Breast epithelium (tissue), 4 donors: ENCODE data around the gene PMPCA. TPM values are rescaled to one million over a fixed set of nuclear protein-coding genes. Genes with fewer than 3 reads are reported as not detected.

Experiments
- DNase-seq, 2 donors: peaks; one replicate each; pipeline ENCODE4 v3.0.0-alpha.2; 2019; ENCODE audit warnings: low spot score in 2 of 2
- H3K27ac ChIP-seq, 2 donors: fragments of 200-600 bp; sonication (generic) in 1 of 2; one replicate each; pipeline ENCODE4 v1.5.1; 2016 to 2019; ENCODE audit warnings: mild to moderate bottlenecking in 1 of 2
- H3K27me3 ChIP-seq, 2 donors: fragments of 200-600 bp; sonication (generic) in 1 of 2; one replicate each; pipeline versions ENCODE4 v1.5.1 to v1.6.0; 2017 to 2019; ENCODE audit warnings: control low read depth in 1 of 2, mild to moderate bottlenecking in 1 of 2
- H3K36me3 ChIP-seq: fragments of 200-600 bp; one replicate; pipeline ENCODE4 v1.5.1; 2019
- H3K4me1 ChIP-seq, 2 donors: fragments of 200-600 bp; sonication (generic); one replicate each; pipeline ENCODE4 v1.5.1; 2016 to 2019; ENCODE audit warnings: control low read depth in 1 of 2
- H3K4me3 ChIP-seq, 3 donors: fragments of 200-600 bp; sonication (generic); 1 replicate in 2 of 3; 2 replicates in 1 of 3; pipeline ENCODE4 v1.5.1; 2016 to 2019; ENCODE audit warnings: mild to moderate bottlenecking in 3 of 3, moderate library complexity in 2 of 3
- H3K9me3 ChIP-seq, 2 donors: fragments of 200-600 bp; sonication (generic) in 1 of 2; one replicate each; pipeline ENCODE4 v1.5.1; 2016 to 2019; ENCODE audit warnings: control low read depth in 1 of 2
- POLR2A ChIP-seq: fragments of 450-650 bp; IDR thresholded peaks from one replicate; pipeline ENCODE4 v1.6.1; 2016; ENCODE audit warnings: antibody characterized with exemption, mild to moderate bottlenecking, moderate library complexity
- POLR2AphosphoS5 ChIP-seq, 3 donors: sonication (generic); formaldehyde crosslinking; IDR thresholded peaks; one replicate each; pipeline ENCODE4 v1.6.1; 2017; ENCODE audit warnings: antibody characterized with exemption in 3 of 3
- intact Hi-C: fragments of 100-400 bp; cut with DNase I; formaldehyde crosslinking; loops from one replicate; pipeline ENCODE4 v1.15.1; 2023; ENCODE audit warnings: low total_unique reads
- total RNA-seq, 3 donors: library from RNA; depleted of rRNA; stranded (reverse); fragments of >200 nt; gene quantifications; one replicate each; pipeline ENCODE4 v1.1.0, GENCODE V29; 2016
- TF ChIP-seq, protein P1 (sequence below), 3 donors: fragments of 450-650 bp; IDR thresholded peaks; one replicate each; pipeline ENCODE4 v1.5.1; 2016 to 2017; ENCODE audit warnings: antibody characterized with exemption in 3 of 3, mild to moderate bottlenecking in 3 of 3, moderate library complexity in 3 of 3

PMPCA gene
- total RNA-seq, 3 donors from 2014 or later = 31.4 to 37.0 (median 35.1) TPM

DNA sequence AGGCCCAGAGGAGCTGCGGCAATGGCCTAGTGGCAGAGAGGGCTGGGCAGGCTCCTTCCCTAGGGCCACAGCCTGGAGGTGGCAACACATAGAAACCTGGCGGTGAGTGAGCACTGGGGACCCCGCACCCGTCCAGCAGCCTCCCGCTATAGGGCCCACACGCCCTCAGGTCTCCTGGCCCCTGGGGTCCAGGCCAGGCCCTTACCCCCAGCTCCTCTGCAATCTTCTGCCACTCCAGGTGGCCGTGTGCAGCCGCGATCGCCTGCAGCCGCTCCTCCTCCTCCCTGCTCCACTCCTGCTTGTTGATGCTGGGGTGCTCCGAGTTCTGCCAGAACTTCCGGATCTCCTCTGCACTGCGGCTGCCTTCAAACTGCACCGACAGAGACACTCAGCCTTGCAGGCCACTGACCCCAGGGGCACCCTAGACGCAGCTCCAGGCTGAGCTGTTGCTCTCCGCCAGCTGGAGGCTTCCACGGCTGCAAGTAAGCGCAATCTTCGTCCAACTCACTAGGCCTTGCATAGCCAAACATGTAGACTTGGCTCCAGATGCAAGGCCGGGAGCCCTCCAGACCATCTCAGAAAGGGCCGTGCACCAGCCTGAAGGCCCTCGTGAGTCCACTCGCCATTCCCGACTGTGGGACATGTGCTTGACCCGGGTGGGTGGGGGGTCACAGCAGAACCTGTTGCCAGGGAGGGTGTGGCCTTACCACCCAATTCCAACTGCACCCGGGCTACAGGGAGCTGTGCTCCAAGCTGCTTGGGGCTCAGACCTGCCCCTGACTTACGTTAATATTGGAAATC lies 18.5 kb upstream of the PMPCA start:
- Histone ChIP-seq H3K9me3 (no peaks in the 10 kb centered on the region), H3K36me3 (peaks cover 5% of the 10 kb centered on the region), H3K27me3 (no peaks in the 10 kb centered on the region), H3K4me3 (no peak overlapping the region), H3K4me1 (no peaks in the 10 kb centered on the region), H3K27ac (no peak overlapping the region)
- no peak for DNase-seq
- no peak for TF ChIP-seq POLR2A
- TF ChIP-seq POLR2AphosphoS5 (IDR thresholded peaks at IDR 0.05) = no peak
- TF ChIP-seq, protein P1, sequence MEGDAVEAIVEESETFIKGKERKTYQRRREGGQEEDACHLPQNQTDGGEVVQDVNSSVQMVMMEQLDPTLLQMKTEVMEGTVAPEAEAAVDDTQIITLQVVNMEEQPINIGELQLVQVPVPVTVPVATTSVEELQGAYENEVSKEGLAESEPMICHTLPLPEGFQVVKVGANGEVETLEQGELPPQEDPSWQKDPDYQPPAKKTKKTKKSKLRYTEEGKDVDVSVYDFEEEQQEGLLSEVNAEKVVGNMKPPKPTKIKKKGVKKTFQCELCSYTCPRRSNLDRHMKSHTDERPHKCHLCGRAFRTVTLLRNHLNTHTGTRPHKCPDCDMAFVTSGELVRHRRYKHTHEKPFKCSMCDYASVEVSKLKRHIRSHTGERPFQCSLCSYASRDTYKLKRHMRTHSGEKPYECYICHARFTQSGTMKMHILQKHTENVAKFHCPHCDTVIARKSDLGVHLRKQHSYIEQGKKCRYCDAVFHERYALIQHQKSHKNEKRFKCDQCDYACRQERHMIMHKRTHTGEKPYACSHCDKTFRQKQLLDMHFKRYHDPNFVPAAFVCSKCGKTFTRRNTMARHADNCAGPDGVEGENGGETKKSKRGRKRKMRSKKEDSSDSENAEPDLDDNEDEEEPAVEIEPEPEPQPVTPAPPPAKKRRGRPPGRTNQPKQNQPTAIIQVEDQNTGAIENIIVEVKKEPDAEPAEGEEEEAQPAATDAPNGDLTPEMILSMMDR (IDR thresholded peaks at IDR 0.05) = no peak
- intact Hi-C loops = no loop called here

DNA sequence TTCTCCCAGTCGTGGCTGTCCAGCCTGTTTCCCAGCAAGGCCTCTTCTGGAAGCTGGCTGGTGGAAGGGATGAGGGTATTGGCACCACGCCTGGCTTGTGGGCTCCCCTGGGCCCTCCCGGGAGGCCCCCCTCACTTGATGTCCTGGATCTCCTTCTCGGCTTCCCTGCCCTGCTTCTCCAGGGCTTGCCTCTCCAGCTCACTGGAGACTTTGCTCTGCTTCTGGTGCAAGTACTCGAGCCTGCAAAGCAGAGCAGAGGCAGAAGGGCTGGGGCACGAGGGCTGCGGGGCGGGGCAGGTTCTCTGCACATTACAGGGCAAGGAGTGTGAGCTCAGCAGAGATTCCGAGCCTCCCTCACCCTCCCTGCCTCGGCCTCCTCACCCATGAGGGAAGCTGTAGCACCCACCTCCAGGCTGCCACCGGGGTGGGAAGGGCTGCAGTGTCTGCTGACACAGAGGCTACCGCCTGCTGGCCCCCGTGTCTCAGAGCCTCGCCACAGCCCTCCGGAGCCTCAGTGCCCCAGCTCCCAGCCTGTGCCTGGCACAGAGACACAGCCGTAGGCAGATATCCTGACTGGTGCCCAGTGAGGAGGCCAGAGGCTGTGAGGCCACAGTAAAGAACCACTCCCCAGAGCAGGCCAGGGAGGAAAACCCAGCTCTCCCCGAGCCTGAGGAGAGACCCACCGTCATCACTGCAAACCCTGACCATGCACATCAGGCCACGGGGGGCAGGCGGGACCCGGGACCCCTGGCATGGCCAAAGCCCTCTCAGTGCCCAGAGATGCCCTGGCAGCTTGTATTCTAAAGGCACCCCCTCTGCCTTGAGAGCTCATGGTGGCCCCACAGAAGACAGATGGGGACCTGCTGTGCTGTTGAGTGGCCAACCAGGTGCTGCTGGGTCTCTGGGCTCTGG lies 17.7 kb upstream of the PMPCA start:
- no peak for DNase-seq
- intact Hi-C loops = no loop called here
- no peak overlapping the region for H3K27ac ChIP-seq
- H3K9me3 ChIP-seq = no peaks in the 10 kb centered on the region
- no peak overlapping the region for H3K4me3 ChIP-seq
- no peaks in the 10 kb centered on the region for H3K27me3 ChIP-seq
- TF ChIP-seq POLR2A = no peak
- no peak for TF ChIP-seq POLR2AphosphoS5 (IDR thresholded peaks at IDR 0.05)
- TF ChIP-seq, protein P1 (IDR thresholded peaks at IDR 0.05) = no peak
- peaks cover 5% of the 10 kb centered on the region for H3K36me3 ChIP-seq
- no peaks in the 10 kb centered on the region for H3K4me1 ChIP-seq

DNA sequence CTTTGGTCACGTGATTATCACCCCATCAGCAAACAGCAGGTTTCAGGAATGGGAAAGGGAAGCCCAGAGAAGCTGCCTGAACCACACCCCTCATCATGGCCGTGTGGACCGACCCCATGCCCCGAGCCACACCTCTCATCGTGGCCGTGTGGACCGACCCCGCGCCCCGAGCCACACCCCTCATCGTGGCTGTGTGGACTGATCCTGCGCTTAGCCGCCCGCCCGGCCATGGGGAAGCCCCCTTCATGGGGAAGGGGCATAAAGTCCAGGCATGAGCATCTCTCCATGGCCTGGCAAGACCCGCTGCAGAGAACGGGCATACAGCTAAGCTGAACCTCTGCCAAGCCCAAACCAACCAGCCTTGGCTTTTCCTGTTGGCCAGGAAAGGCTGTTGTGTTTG lies 16.9 kb upstream of the PMPCA start:
- Histone ChIP-seq H3K27me3 (no peaks in the 10 kb centered on the region), H3K9me3 (no peaks in the 10 kb centered on the region), H3K4me3 (no peak overlapping the region), H3K27ac (no peak overlapping the region), H3K4me1 (peaks cover 0 to 5% of the 10 kb centered on the region in 2 donors), H3K36me3 (peaks cover 5% of the 10 kb centered on the region)
- no peak for TF ChIP-seq POLR2A
- TF ChIP-seq, protein P1 (IDR thresholded peaks at IDR 0.05) = no peak
- no peak for TF ChIP-seq POLR2AphosphoS5 (IDR thresholded peaks at IDR 0.05)
- intact Hi-C loops = no loop called here
- DNase-seq = no peak

DNA sequence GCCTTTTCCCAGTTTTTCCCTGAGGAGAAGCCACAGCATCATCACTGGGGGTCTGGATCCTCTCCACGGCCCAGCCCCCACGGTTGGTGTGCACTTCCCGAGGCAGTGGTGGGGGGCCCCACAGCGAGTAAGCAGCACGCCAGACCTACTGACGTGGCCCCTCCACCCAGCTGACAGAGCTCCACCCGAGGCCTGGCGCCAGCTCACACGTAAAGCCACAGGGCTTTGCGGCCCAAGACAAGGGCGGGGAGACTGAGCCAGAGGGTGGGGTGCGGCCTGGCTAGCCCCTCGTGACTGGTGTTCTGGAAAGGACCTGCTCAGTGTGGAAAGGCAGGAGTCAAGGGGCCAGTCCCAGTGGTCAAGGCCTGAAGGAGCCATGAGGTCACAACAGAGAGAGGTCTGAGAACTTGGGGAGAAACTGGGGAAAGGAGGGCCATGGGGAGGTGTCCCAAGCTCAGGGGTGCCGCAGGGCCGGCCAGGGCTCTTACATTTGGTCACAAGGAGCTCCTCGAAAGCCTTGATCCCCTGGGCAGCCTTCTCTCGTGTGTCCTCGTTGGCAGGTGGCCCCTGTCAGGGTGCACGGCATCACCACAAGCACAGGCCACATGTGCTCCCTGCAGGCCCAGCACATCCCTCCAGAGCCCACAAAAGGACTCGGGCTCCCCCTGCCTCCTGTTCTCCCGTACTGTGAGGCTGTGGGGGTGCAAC lies 16.0 kb upstream of the PMPCA start:
- Histone ChIP-seq H3K9me3 (no peaks in the 10 kb centered on the region), H3K27ac (no peak overlapping the region), H3K4me1 (peaks cover 0 to 5% of the 10 kb centered on the region in 2 donors), H3K27me3 (no peaks in the 10 kb centered on the region), H3K4me3 (no peak overlapping the region), H3K36me3 (peaks cover 5% of the 10 kb centered on the region)
- DNase-seq = no peak
- intact Hi-C loops = no loop called here
- TF ChIP-seq POLR2AphosphoS5 (IDR thresholded peaks at IDR 0.05) (no peak), POLR2A (no peak)
- TF ChIP-seq, protein P1 (IDR thresholded peaks at IDR 0.05) = no peak
